HK-2 (cell line): ENCODE measurements around the gene PIP4K2B.

ENCODE experiments used
- DNase-seq: peaks from one replicate; pipeline ENCODE4 v3.0.0-alpha.2; 2018; ENCODE audit not compliant: unreplicated experiment

The PIP4K2B gene

GRCh38 chr17:38779965-38780752 is 19.2 kb downstream of the PIP4K2B start:
- DNase-seq: no peak

- no peak for DNase-seq
Measured at GRCh38 chr17:38777641-38778250, 21.6 kb downstream of the PIP4K2B start.

- DNase-seq: no peak
Measured at GRCh38 chr17:38773258-38773657, 26.1 kb downstream of the PIP4K2B start.

GRCh38 chr17:38768417-38768816 is 30.9 kb downstream of the PIP4K2B start:
- DNase-seq: no peak

GRCh38 chr17:38766341-38766740 is 33.0 kb downstream of the PIP4K2B start:
- DNase-seq: no peak

GRCh38 chr17:38762231-38762630 is 37.1 kb downstream of the PIP4K2B start:
- no peak for DNase-seq

- peak; percentile 57 for DNase-seq
Measured at GRCh38 chr17:38761612-38762011, 37.7 kb downstream of the PIP4K2B start.

GRCh38 chr17:38753071-38753506 is 46.3 kb downstream of the PIP4K2B start:
- no peak for DNase-seq

GRCh38 chr17:38752308-38753070 is 46.9 kb downstream of the PIP4K2B start, which contains the start of gene PSMB3:
Gene PSMB3, plus strand, starts transcription at chr17:38752741. Its CDS starts 86 bp downstream, at chr17:38752827.
- DNase-seq: peak; percentile 98

- peak; percentile 91 for DNase-seq
Measured at GRCh38 chr17:38751808-38752307, 47.5 kb downstream of the PIP4K2B start.

GRCh38 chr17:38751144-38751807 is 48.1 kb downstream of the PIP4K2B start:
- no peak for DNase-seq

- DNase-seq: no peak
Measured at GRCh38 chr17:38750312-38751121, 48.8 kb downstream of the PIP4K2B start.

GRCh38 chr17:38750044-38750311 is 49.4 kb downstream of the PIP4K2B start:
- DNase-seq: no peak

- peak; percentile 92 for DNase-seq
Measured at GRCh38 chr17:38749223-38750043, 49.9 kb downstream of the PIP4K2B start.

- DNase-seq: peak; percentile 61
Measured at GRCh38 chr17:38748892-38749222, 50.5 kb downstream of the PIP4K2B start.

- peak; percentile 89 for DNase-seq
Measured at GRCh38 chr17:38748149-38748891, 51.0 kb downstream of the PIP4K2B start, which contains the start of gene PCGF2. Gene PCGF2, minus strand, starts transcription at chr17:38748336. Its CDS starts 7,934 bp downstream, at chr17:38740402.

GRCh38 chr17:38747463-38748148 is 51.8 kb downstream of the PIP4K2B start:
- DNase-seq: peak; percentile 46

GRCh38 chr17:38746849-38747462 is 52.4 kb downstream of the PIP4K2B start:
- DNase-seq: no peak
